ENCODE measurements around the gene UBR1. TPM values are rescaled to one million over a fixed set of nuclear protein-coding genes. Genes with fewer than 3 reads are reported as not detected.

UBR1 gene
- total and polyA plus RNA-seq, 8 donors: 4.6 to 19.8 (median 14.4) TPM

DNA sequence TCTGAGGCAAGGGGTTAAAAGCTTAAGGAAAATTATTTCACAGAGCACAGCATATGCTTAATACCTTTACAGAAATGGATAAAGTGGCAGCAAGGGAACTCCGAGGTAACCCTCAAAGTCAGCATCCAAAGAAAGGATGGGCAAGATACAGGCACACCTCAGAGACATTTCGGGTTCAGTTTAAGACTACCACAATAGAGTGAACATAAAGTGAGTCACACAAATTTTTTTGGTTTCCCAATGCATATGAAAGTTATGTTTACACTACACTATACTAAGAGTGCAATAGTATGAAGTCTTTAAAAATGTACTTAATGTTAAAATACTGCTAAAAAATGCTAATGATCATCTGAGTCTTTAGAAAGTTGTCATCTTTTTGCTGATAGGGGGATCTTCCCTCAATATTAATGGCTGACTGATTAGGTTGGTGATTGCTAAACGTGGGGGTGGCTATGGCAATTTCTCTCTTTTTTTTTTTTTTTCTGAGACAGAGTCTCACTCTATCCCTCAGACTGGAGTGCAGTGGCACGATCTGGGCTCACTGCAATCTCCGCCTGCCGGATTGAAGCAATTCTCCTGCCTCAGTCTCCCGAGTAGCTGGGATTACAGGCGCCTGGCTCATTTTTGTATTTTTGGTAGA, 10.0 kb downstream of the UBR1 start:
- TF ChIP-seq, protein P1, sequence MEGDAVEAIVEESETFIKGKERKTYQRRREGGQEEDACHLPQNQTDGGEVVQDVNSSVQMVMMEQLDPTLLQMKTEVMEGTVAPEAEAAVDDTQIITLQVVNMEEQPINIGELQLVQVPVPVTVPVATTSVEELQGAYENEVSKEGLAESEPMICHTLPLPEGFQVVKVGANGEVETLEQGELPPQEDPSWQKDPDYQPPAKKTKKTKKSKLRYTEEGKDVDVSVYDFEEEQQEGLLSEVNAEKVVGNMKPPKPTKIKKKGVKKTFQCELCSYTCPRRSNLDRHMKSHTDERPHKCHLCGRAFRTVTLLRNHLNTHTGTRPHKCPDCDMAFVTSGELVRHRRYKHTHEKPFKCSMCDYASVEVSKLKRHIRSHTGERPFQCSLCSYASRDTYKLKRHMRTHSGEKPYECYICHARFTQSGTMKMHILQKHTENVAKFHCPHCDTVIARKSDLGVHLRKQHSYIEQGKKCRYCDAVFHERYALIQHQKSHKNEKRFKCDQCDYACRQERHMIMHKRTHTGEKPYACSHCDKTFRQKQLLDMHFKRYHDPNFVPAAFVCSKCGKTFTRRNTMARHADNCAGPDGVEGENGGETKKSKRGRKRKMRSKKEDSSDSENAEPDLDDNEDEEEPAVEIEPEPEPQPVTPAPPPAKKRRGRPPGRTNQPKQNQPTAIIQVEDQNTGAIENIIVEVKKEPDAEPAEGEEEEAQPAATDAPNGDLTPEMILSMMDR (IDR thresholded peaks at IDR 0.05): no peak
- intact Hi-C loops (cut with DNase I): no loop called here
- no peak overlapping the region for H3K27ac ChIP-seq
- ATAC-seq (no peak), FAIRE-seq (no peak), DNase-seq (no peak)
- H3K36me3 ChIP-seq: no peaks in the 10 kb centered on the region
- no peak overlapping the region for H3K4me3 ChIP-seq
- H3K4me1 ChIP-seq: peaks cover 0 to 14% (median 3%) of the 10 kb centered on the region in 3 donors
- WGBS, 2 donors: 80 to 89% methylated on average over 8 of the region's 8 CpGs
- no peaks in the 10 kb centered on the region for H3K9me3 ChIP-seq
- no peaks in the 10 kb centered on the region for H3K27me3 ChIP-seq

DNA sequence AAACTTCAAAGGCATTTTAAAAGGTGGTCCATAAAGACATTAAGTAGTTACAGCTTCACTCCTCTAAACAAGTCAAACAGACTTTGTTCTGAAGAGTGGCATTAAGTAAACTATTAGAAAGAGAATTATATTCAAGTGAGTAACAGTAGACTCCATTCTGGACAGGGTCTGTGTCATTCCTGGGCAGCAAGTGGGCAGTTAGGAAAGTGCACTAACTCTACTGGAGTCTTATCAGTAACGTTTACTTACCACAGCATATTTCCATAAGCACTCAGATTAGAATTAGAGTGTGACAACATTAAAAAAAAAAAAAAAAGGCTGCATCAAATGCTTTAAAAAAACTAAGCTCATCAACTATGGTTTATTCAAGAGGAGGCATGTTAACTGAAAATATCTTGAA, 10.6 kb downstream of the UBR1 start:
- no peak overlapping the region for H3K4me3 ChIP-seq
- FAIRE-seq (no peak), DNase-seq (no peak), ATAC-seq (peak in 3 of 4 donors; percentile 45 to 78 (median 65))
- 0 to 4% methylated on average over 1 of the region's 1 CpG for WGBS, 2 donors
- no peaks in the 10 kb centered on the region for H3K9me3 ChIP-seq
- H3K36me3 ChIP-seq: no peaks in the 10 kb centered on the region
- TF ChIP-seq, protein P1 (IDR thresholded peaks at IDR 0.05): no peak
- no peak overlapping the region for H3K27ac ChIP-seq
- H3K27me3 ChIP-seq: no peaks in the 10 kb centered on the region
- peaks cover 0 to 14% (median 3%) of the 10 kb centered on the region in 3 donors for H3K4me1 ChIP-seq
- intact Hi-C loops (cut with DNase I): no loop called here

DNA sequence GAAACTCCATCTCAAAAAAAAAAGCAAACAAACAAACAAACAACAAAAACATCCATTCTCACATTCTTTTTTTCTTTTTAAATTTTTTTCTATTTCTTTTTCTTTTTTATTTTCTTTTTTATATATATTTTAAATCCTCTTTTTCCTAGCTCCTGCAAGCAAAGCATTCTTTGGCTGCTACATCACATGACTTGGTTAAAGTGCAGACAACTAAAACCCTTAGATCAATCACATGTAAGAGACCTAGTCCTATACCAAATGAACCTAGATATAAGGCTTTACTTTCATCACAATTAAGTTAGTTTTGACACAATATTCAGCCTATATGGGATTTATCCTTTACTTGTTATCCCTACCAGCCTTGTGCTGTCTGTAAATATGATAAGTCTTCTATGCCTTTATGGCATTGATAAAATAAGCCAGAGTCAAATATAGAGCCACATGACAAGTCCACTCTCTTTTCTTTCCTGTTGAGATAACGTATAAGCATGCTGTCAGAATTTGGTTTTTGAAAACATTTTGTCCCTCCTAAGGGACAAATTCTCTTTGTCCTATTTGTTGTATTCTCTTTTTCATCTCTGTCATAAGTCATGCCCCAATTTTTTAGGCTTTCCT, 11.3 kb downstream of the UBR1 start:
- no peak for DNase-seq
- no peak for FAIRE-seq
- Histone ChIP-seq H3K27me3 (no peaks in the 10 kb centered on the region), H3K4me3 (no peak overlapping the region), H3K36me3 (no peaks in the 10 kb centered on the region), H3K9me3 (no peaks in the 10 kb centered on the region), H3K27ac (no peak overlapping the region), H3K4me1 (peaks cover 0 to 14% (median 3%) of the 10 kb centered on the region in 3 donors)
- no peak for ATAC-seq
- TF ChIP-seq, protein P1 (IDR thresholded peaks at IDR 0.05): no peak
- WGBS, 2 donors: 47 to 56% methylated on average over 1 of the region's 1 CpG
- intact Hi-C loops (cut with DNase I): no loop called here

DNA sequence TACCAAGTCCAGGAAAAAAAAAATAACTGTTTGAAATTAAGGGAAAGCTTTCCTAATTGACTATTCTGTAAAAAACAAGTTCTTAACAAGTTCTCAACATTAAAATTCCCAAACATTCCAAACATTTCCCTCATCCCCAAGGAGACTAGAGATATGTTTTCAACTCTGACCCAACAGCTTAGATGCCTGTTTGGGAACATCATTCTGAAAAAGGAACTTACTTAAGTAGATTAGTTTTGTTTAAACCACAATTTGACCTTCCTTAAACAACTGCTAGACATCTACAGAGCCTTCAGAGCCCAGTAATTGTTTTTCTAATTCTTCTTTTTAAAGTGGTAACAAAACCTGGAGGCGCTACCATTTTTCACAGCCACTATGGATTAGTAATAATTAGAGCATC, 12.8 kb downstream of the UBR1 start:
- FAIRE-seq: no peak
- 94 to 97% methylated on average over 1 of the region's 1 CpG for WGBS, 2 donors

More for the DNA sequence above, 12.8 kb downstream of the UBR1 start:
- Histone ChIP-seq H3K36me3 (no peaks in the 10 kb centered on the region), H3K27me3 (no peaks in the 10 kb centered on the region), H3K4me1 (peaks cover 0 to 14% (median 3%) of the 10 kb centered on the region in 3 donors), H3K4me3 (no peak overlapping the region), H3K27ac (no peak overlapping the region), H3K9me3 (no peaks in the 10 kb centered on the region)
- intact Hi-C loops (cut with DNase I): no loop called here
- TF ChIP-seq, protein P1 (IDR thresholded peaks at IDR 0.05): no peak
- ATAC-seq (peak in 1 of 4 donors; percentile 30), DNase-seq (no peak)
